A549 (cell line): ENCODE results near the gene AARSD1.

Experiments
- BHLHE40 ChIP-seq: IDR thresholded peaks from 2 replicates; pipeline ENCODE4 v1.6.1; 2012; ENCODE audit warnings: low read depth, low read length, inconsistent platforms
- EHMT2 ChIP-seq: fragments of 200-600 bp; sonication (generic); IDR thresholded peaks from 2 replicates; pipeline ENCODE4 v1.6.1; 2016; ENCODE audit warnings: antibody characterized with exemption, low read depth, mild to moderate bottlenecking, moderate library complexity
- RAD21 ChIP-seq, 2 experiments: fragments of >200 bp in 1 of 2; sonication (Bioruptor Twin) in 1 of 2; formaldehyde crosslinking in 1 of 2; IDR thresholded peaks in 1 of 2; conservative IDR thresholded peaks in 1 of 2; 2 replicates in 1 of 2; 3 replicates in 1 of 2; pipeline ENCODE4 v1.6.1; 2012 to 2018; ENCODE audit warnings: inconsistent platforms in 1 of 2
- RCOR1 ChIP-seq: fragments of 150-350 bp; IDR thresholded peaks from 2 replicates; pipeline ENCODE4 v1.6.1; 2014; ENCODE audit warnings: antibody characterized with exemption, low read length, low read depth
- TF ChIP-seq, protein P1 (sequence below): fragments of >200 bp; sonication (Bioruptor Twin); formaldehyde crosslinking; IDR thresholded peaks from 3 replicates; pipeline ENCODE4 v1.5.1; 2016
- TF ChIP-seq, protein P2 (sequence below): fragments of 450-650 bp; IDR thresholded peaks from 2 replicates; pipeline ENCODE4 v1.6.1; 2014; ENCODE audit warnings: antibody characterized with exemption

DNA sequence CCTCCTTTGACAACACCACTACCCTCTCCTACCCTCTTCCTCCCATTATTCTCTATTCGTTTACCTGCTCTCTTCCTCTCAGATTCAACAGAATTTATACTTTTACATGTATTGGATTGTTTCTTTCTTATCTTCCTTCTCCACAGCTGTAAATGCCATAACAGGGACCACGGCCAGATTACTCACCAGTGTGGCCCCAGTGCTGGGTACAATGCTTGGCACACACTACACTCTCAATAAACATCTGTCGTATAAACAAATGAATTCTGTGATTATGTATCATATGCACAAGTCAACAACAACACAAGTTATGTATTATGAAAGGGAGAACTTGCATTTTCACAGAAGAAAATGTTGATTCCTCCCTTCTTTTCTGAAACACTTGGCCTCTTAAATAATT, 20.0 kb downstream of the AARSD1 start:
- TF ChIP-seq, protein P1, sequence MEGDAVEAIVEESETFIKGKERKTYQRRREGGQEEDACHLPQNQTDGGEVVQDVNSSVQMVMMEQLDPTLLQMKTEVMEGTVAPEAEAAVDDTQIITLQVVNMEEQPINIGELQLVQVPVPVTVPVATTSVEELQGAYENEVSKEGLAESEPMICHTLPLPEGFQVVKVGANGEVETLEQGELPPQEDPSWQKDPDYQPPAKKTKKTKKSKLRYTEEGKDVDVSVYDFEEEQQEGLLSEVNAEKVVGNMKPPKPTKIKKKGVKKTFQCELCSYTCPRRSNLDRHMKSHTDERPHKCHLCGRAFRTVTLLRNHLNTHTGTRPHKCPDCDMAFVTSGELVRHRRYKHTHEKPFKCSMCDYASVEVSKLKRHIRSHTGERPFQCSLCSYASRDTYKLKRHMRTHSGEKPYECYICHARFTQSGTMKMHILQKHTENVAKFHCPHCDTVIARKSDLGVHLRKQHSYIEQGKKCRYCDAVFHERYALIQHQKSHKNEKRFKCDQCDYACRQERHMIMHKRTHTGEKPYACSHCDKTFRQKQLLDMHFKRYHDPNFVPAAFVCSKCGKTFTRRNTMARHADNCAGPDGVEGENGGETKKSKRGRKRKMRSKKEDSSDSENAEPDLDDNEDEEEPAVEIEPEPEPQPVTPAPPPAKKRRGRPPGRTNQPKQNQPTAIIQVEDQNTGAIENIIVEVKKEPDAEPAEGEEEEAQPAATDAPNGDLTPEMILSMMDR: no peak
- TF ChIP-seq, protein P2, sequence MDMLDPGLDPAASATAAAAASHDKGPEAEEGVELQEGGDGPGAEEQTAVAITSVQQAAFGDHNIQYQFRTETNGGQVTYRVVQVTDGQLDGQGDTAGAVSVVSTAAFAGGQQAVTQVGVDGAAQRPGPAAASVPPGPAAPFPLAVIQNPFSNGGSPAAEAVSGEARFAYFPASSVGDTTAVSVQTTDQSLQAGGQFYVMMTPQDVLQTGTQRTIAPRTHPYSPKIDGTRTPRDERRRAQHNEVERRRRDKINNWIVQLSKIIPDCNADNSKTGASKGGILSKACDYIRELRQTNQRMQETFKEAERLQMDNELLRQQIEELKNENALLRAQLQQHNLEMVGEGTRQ: no peak
- TF ChIP-seq RAD21 (conservative IDR thresholded peaks at IDR 0.05 in 1 of 2, IDR thresholded peaks at IDR 0.05 in 1 of 2) (no peak), EHMT2 (no peak), RCOR1 (no peak), BHLHE40 (no peak)
